SKM-1 treated with dmso at 0.1 percent for 144 hours (cell line): ENCODE measurements around the gene TMPRSS7.

ENCODE experiments used
- DNase-seq: peaks from one replicate; lab custom pipeline; 2025; ENCODE audit not compliant: unreplicated experiment; lab: John Stamatoyannopoulos, UW

Gene TMPRSS7

GRCh38 chr3:112126511-112126911, 92.0 kb downstream of the TMPRSS7 start:
- DNase-seq, result no peak

- no peak for DNase-seq
Observed at GRCh38 chr3:112127522-112128494, 93.3 kb downstream of the TMPRSS7 start.

GRCh38 chr3:112128843-112129727, 94.5 kb downstream of the TMPRSS7 start:
- no peak for DNase-seq

GRCh38 chr3:112129925-112130637, 95.5 kb downstream of the TMPRSS7 start:
- no peak for DNase-seq

- no peak for DNase-seq
Observed at GRCh38 chr3:112130638-112130993, 96.1 kb downstream of the TMPRSS7 start.
